ENCODE results near the gene ZNF775.

The ZNF775 gene

GRCh38 chr7:150346922-150347321 is 32.2 kb upstream of the ZNF775 start:
- no peak for DNase-seq (ENCODE audit: low read depth)

DNA sequence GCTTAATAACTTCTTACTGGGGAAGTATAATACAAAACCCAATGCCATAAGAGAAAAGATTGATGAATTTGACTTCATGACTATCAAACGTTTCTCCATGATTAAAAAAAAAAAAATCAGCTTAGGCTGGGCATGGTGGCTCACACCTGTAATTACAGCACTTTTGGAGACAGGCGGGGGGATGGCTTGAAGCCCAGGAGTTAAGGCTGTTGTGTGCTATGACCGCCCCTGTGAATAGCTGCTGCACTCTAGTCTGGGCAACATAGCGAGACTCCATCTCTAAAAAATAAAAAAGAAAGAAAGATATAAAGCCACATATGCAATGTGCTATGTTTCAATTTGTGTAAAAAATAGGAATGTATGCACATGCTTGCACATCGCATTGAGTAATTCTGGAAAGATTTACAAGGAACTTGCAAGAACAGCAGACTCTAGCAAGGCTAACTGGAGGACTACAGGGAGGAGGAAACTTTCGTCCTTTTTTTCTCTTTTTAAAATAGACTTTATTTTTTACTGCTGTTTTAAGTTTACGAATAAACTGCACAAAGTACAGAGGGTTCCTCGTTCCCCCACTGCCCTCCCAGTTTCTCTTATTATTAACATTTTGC is 27.4 kb upstream of the ZNF775 start:
- no peak for DNase-seq (ENCODE audit: low read depth)

DNA sequence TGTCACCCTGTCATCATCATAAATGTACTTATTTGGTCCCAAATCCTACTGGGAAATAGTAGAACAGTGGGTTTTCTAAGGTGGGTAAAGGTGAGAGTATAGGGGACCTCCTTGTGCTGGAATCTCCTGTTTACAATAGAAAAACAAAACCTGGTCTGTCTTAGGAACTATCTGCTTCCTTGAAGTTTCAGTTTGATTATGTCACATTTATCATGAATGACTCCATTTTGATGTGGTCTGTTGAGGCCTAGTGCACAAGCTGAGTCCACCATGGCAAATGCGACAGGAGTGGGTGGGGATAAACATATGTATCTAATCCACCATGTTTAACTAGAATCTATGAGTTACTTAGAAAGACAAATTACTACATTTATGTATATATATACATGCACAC is 23.5 kb upstream of the ZNF775 start:
- no peak for DNase-seq (ENCODE audit: low read depth)

- DNase-seq (ENCODE audit: low read depth) = no peak
Measured at GRCh38 chr7:150356265-150356897, 22.7 kb upstream of the ZNF775 start.

DNA sequence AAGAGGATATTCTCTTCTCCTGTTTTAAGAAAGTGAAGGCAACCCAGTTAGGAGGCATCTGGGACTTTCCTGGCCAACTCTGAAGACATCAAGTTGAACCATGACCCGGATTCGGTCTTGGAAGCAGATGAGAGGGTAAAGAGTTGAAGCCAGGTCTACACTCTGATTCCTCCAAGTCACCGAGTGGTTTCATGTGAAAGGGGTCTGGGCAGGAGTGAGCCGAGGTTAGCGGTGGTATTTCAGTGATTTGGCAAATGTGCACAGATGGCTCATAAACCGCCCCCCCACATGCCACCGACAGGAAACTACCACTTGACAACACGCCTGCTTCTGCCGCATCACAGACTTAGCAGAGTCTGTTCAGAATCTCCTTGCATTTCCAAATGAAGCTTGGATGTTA is 21.9 kb upstream of the ZNF775 start:
- DNase-seq (ENCODE audit: low read depth) = peak; percentile 50

- DNase-seq (ENCODE audit: low read depth) = no peak
Measured at GRCh38 chr7:150357771-150358427, 21.2 kb upstream of the ZNF775 start.

- DNase-seq (ENCODE audit: low read depth) = no peak
Measured at GRCh38 chr7:150358433-150358832, 20.7 kb upstream of the ZNF775 start.

DNA sequence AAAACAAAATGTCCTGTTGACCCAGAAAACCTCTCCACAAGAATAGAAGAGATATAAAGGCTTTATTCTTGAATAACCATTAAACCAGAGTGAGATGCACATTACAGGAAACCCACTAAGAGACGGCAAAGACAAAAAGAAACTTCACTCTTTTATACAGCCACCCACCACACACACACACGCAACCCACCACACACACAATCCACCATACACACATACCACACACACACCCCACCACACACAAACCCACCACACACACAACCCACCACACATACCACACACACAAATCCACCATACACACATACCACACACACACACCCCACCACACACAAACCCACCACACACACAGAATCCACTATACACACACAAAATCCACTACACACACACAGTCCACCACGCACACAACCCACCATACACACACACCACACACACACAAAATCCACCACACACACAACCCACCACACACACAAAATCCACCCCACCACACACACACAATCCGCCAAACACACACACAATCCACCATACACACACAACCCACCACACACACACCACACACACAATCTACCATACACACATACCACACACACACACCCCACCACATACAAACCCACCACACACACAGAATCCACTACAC is 20.0 kb upstream of the ZNF775 start:
- DNase-seq (ENCODE audit: low read depth) = no peak

GRCh38 chr7:150359622-150360362 is 19.3 kb upstream of the ZNF775 start:
- DNase-seq (ENCODE audit: low read depth) = no peak

GRCh38 chr7:150360363-150361058 is 18.6 kb upstream of the ZNF775 start:
- no peak for DNase-seq (ENCODE audit: low read depth)

DNA sequence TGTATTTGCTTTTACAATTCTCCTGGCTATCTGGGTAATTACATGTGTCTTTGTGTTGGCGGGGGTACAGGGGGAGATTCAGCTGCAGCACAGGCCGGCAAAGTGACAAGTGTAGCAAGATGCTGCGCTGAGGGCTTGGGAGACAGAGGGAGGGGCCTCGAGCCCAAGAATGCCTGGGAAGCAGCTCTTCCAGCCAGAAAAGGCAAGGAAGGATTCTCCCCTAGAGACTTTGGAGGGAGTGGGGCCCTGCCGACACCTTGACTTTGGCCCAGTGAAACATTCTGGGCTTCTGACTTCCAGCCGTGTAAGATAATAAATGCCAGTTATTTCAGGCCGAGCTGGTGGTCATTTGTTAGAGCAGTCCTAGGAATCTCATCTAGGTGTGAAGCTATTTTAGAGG is 17.7 kb upstream of the ZNF775 start:
- DNase-seq (ENCODE audit: low read depth) = no peak

DNA sequence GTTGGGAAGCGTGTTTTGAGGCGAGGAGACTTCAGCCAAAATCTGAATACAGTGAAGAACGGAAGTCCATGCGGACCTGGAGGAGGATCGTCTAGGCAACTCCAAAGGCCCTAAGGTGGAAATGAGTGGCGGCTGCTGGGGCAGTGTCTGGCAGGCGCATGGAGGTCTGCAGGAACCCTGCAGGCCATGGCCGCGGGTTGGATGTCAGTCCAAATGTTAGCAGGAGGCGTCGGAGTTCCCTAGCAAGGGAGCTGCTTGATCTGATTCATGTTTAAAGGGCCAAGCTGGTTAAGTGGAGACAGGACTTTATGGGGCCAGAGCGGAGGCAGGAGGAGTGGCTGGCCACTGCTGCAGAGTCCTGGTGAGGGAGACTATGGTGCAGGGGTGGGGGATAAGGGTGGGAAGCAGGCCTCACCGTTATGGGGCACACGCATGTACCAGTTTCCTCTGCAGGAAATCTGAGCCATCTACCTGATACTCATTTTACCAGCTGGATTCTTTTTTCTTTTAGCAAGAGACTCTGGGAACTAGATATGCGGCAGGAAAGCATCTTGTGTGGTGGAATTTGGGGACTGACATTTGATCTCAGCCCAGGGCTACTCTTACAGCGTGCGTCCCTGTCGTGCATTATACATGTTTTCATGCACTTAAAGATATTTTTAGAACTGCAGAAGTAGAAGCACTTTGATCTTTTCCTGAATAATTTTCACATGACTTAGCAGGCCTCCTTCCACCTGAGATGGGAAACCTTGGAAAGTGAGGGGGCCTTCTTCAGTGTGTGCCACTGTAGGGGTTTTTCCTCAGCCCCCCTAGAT is 17.1 kb upstream of the ZNF775 start:
- no peak for DNase-seq (ENCODE audit: low read depth)

DNA sequence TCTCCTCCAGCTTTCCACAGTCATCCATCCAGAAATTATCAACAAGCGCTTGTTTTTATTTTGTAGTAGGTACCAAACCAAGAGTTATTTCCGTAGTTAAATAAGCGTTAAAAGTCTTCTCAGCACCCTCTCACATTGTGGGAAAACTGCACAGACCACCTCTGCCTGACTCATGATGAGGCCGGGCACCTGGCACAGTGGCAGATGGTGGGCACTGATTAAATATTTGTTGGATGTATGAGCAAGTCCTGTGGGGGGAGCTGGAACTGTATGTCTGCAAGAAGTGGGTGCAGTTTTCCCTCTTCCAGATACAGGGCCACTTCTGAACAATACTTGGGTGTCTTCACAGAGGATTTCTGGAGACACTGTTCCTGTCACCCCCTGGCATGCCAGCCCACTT is 15.8 kb upstream of the ZNF775 start:
- DNase-seq (ENCODE audit: low read depth) = no peak

GRCh38 chr7:150363872-150364271 is 15.3 kb upstream of the ZNF775 start:
- DNase-seq (ENCODE audit: low read depth) = no peak

GRCh38 chr7:150365194-150365593 is 13.9 kb upstream of the ZNF775 start:
- DNase-seq (ENCODE audit: low read depth) = no peak

DNA sequence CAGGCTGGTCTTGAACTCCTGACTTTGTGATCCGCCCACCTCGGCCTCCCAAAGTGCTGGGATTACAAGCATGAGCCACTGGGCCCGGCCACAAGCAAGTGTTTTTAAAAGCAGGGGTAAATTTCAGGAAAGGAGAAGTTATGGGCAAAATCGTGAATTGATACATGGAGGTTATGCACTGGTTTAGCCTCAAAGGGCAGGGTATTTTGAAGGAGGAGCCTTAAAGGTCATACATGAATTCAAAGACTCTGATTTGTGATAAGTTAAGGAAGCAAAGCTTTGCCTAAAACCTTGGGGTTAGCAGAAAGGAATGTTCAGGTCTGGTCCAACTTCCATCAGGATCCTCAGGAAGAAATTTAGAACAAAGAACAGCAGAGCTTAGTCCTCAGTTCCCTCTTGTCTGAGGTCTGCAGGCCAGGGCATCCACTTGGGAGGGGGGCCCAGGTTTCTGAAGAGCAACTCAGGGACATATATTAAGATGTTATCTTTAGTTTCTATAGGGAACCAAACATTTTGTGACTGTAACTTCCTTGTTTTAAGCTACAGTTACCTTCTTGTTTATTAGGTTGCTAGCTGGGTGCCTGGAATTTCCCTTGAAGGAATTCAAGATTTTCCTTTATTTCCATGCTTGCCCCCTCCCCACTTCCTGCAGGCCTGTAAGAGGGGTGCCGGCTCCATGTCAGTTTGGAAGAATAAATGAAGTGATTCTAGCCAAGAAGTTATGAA is 13.3 kb upstream of the ZNF775 start:
- DNase-seq (ENCODE audit: low read depth) = no peak

- DNase-seq (ENCODE audit: low read depth) = no peak
Measured at GRCh38 chr7:150367677-150368095, 11.4 kb upstream of the ZNF775 start.

GRCh38 chr7:150368096-150368883 is 10.8 kb upstream of the ZNF775 start, which contains the start of gene REPIN1:
TSS of gene REPIN1 (plus strand) at chr7:150368822. CDS start at chr7:150369712, 890 bp downstream.
- peak; percentile 71 for DNase-seq (ENCODE audit: low read depth)

All from activated T-helper 9 cell treated with anti-CD3 and anti-CD28 coated beads, Interleukin-2, amount 50 U/mL, for 16 hours (primary cell).